ENCODE measurements around the gene ZNF600.
"Not testable (repeated sequence)": the region's sequence is repeated elsewhere in the genome, so short reads cannot be mapped to it uniquely, and the experiment has no call there.

ZNF600 gene

DNA sequence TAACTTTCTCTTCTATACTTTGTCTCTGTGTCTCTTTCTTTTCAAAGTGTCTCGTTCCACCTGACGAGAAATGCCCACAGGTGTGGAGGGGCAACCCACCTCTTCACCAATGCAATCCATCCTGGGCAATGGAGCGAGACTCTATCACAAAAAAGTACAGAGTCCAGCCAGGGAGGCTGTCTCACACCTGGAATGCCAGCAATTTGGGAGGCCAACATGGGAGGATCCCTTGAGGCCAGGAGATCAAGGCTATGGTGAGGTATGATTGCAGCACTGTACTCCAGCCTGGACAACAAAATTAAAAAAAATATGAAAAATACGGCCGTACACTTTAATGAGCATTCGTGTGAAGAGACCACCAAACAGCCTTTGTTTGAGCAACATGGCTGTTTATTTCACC lies 2.8 kb upstream of the ZNF600 start:
- in situ Hi-C loops (cut with MboI; ENCODE audit: low sequenced_read_pairs, unreplicated experiment) = no loop called here
- TF ChIP-seq, protein P1, sequence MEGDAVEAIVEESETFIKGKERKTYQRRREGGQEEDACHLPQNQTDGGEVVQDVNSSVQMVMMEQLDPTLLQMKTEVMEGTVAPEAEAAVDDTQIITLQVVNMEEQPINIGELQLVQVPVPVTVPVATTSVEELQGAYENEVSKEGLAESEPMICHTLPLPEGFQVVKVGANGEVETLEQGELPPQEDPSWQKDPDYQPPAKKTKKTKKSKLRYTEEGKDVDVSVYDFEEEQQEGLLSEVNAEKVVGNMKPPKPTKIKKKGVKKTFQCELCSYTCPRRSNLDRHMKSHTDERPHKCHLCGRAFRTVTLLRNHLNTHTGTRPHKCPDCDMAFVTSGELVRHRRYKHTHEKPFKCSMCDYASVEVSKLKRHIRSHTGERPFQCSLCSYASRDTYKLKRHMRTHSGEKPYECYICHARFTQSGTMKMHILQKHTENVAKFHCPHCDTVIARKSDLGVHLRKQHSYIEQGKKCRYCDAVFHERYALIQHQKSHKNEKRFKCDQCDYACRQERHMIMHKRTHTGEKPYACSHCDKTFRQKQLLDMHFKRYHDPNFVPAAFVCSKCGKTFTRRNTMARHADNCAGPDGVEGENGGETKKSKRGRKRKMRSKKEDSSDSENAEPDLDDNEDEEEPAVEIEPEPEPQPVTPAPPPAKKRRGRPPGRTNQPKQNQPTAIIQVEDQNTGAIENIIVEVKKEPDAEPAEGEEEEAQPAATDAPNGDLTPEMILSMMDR (IDR thresholded peaks at IDR 0.05; ENCODE audit: borderline replicate concordance, control extremely low read depth, extremely low read depth, insufficient read depth, missing control alignments) = no peak

DNA sequence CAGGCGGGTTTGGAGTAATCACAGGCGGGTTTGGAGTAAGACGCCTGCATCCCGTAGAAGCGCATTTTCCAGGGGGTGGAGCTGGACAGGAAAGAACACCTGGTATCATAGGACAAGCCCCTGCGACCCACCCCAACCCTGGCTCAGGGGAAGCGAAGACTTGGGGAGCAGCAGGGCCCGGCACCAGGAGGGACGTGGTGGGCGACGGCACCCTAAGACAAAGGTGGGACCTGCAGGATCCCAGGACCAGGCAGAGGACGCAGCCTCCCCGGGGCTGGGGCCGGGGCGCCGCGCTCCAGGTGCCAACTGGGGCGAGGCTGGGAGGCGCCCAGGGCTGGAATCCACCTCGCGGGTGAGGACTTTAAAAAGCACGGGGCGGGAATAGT lies 520 bp downstream of the ZNF600 start:
- in situ Hi-C loops (cut with MboI; ENCODE audit: low sequenced_read_pairs, unreplicated experiment) = no loop called here
- TF ChIP-seq, protein P1 (IDR thresholded peaks at IDR 0.05; ENCODE audit: borderline replicate concordance, control extremely low read depth, extremely low read depth, insufficient read depth, missing control alignments) = no peak
- DNase-seq (ENCODE audit: low spot score) = peak; percentile 19

More for the DNA sequence above, 2.8 kb upstream of the ZNF600 start:
- DNase-seq (ENCODE audit: low spot score) = no peak

DNA sequence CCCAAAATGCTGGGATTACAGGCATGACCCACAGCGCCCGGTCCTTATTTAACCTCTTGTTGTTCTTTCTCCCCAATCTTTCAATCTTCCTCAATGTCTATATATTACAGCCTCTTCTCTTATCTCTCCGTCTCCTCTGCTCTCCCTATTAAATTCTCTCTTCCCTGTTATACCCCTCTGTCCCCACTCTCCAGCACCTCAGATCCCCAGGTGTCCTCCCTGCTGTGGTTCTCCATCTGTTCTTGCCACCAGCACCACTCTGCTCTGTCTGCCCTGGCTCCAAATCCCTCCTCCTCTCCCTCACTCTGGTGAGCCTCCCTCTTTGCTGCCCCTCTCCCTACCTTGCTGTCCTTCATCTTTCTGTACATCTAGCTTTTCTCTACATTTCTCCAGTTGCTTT lies 1.1 kb downstream of the ZNF600 start:
- in situ Hi-C loops (cut with MboI; ENCODE audit: low sequenced_read_pairs, unreplicated experiment) = no loop called here
- TF ChIP-seq, protein P1 (IDR thresholded peaks at IDR 0.05; ENCODE audit: borderline replicate concordance, control extremely low read depth, extremely low read depth, insufficient read depth, missing control alignments) = no peak
- no peak for DNase-seq (ENCODE audit: low spot score)

DNA sequence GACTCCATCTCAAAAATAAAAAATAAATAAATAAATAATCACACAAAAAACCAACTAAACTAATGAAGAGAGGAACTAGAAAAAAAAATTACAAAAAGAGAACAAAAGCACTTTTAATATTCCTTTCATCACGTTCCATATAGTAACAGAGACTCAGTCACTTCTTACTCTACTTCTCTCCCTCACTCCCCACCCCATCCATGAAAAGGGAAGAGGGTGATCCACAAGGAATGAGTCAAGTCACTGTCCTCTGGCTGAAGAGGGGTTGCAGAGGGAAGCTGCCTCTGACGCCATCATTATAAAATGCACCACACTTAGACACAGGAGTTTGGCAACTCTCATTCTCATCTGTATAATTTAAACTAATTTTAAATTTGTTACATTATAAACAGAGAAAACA lies 3.7 kb downstream of the ZNF600 start:
- DNase-seq (ENCODE audit: low spot score); in situ Hi-C loops (cut with MboI; ENCODE audit: low sequenced_read_pairs, unreplicated experiment): not testable (repeated sequence)

DNA sequence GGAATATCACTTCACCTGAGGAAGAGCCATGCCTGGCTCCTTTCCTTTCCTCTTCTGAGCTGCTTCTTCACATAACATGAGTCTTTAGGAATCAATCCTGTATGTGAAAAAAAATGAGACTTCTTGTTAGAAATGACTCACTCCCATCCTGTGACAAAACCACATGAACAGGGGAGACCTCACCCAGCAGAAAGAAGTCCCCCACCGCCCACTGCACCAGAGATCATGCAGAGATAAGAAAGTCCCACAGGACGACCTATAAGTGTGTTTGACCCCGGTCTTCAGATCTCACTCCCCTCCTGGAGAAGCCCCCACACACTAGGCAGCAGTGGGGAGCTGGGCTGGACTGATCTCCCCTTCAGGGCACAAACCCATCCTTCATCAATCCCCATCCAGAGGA lies 7.8 kb downstream of the ZNF600 start:
- in situ Hi-C loops (cut with MboI; ENCODE audit: low sequenced_read_pairs, unreplicated experiment) = no loop called here
- TF ChIP-seq, protein P1 (IDR thresholded peaks at IDR 0.05; ENCODE audit: borderline replicate concordance, control extremely low read depth, extremely low read depth, insufficient read depth, missing control alignments) = no peak
- DNase-seq (ENCODE audit: low spot score) = peak; percentile 18

GRCh38 chr19:52756447-52756846 lies 30.1 kb downstream of the ZNF600 start:
- in situ Hi-C loops (cut with MboI; ENCODE audit: low sequenced_read_pairs, unreplicated experiment); DNase-seq (ENCODE audit: low spot score): not testable (repeated sequence)

DNA sequence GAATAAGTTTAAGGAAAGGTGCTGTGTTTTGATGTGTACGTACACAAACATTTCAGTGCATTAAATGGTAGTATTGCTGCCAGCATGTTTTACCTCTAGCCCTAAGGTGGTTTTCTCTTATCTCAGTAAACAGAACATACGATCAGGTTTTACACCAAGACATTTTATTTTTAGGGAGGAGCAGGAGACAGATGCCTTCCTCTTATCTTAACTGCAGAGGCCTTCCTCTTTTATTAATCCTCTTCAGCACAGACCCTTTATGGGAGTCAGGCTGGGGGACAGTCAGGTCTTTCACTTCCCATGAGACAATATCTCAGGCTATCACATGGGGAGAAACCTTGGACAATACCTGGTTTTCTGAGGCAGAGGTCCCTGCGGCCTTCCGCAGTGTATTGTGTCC lies 36.8 kb downstream of the ZNF600 start:
- no peak for DNase-seq (ENCODE audit: low spot score)
- in situ Hi-C loops (cut with MboI; ENCODE audit: low sequenced_read_pairs, unreplicated experiment) = no loop called here
- TF ChIP-seq, protein P1 (IDR thresholded peaks at IDR 0.05; ENCODE audit: borderline replicate concordance, control extremely low read depth, extremely low read depth, insufficient read depth, missing control alignments) = no peak

GRCh38 chr19:52748336-52748950 lies 38.1 kb downstream of the ZNF600 start:
- in situ Hi-C loops (cut with MboI; ENCODE audit: low sequenced_read_pairs, unreplicated experiment) = no loop called here
- TF ChIP-seq, protein P1 (IDR thresholded peaks at IDR 0.05; ENCODE audit: borderline replicate concordance, control extremely low read depth, extremely low read depth, insufficient read depth, missing control alignments) = no peak
- no peak for DNase-seq (ENCODE audit: low spot score)

DNA sequence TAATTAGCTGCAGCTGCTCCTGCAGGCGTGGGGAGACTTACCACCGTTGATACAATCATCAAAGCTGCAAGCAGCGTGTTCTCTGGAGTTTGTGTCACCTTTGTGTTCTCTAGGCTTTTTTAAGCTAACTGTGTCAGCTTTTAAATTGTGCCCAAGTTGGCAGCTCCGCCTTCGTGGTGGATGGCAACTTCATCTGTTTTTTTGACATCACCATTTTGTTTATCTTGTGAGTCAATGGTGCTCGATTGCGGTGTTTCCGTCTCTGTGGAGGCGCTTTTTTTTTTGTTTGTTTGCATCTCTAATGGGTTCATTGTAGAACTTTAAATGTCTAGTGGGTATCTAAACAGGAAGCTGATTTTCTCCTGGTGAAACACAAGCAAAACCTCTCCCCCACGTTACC lies 40.7 kb downstream of the ZNF600 start:
- in situ Hi-C loops (cut with MboI; ENCODE audit: low sequenced_read_pairs, unreplicated experiment); DNase-seq (ENCODE audit: low spot score): not testable (repeated sequence)

All from GM13976 (cell line).